MG63 (cell line): ENCODE data around the gene COL9A3. TPM values are rescaled to one million over a fixed set of nuclear protein-coding genes. Genes with fewer than 3 reads are reported as not detected.

Experiments used
- DNase-seq: peaks from one replicate; pipeline ENCODE4 v3.0.0-alpha.2; 2020
- H3K27me3 ChIP-seq: fragments of 250-450 bp; sonication (Bioruptor Pico); 2 replicates; pipeline ENCODE4 v1.5.1; 2020; ENCODE audit warnings: mild to moderate bottlenecking, moderate library complexity
- H3K36me3 ChIP-seq: fragments of 250-450 bp; sonication (Bioruptor Pico); 2 replicates; pipeline ENCODE4 v1.5.1; 2020; ENCODE audit warnings: mild to moderate bottlenecking, moderate library complexity
- H3K4me3 ChIP-seq: fragments of 250-450 bp; sonication (Bioruptor Pico); 2 replicates; pipeline ENCODE4 v1.5.1; 2020; ENCODE audit warnings: mild to moderate bottlenecking, moderate library complexity
- H3K9me3 ChIP-seq: fragments of 250-450 bp; sonication (Bioruptor Pico); 2 replicates; pipeline ENCODE4 v1.5.1; 2020; ENCODE audit warnings: mild to moderate bottlenecking, moderate library complexity
- total RNA-seq: library from RNA; depleted of rRNA; stranded (reverse); fragments of >200 nt; shearing (Covaris generic); gene quantifications from 2 replicates; pipeline ENCODE4 v1.2.3, GENCODE V29; 2014; ENCODE audit warnings: low replicate concordance

The COL9A3 gene
- total RNA-seq, 1 experiment from 2014 or later, result 2.8 TPM

DNA sequence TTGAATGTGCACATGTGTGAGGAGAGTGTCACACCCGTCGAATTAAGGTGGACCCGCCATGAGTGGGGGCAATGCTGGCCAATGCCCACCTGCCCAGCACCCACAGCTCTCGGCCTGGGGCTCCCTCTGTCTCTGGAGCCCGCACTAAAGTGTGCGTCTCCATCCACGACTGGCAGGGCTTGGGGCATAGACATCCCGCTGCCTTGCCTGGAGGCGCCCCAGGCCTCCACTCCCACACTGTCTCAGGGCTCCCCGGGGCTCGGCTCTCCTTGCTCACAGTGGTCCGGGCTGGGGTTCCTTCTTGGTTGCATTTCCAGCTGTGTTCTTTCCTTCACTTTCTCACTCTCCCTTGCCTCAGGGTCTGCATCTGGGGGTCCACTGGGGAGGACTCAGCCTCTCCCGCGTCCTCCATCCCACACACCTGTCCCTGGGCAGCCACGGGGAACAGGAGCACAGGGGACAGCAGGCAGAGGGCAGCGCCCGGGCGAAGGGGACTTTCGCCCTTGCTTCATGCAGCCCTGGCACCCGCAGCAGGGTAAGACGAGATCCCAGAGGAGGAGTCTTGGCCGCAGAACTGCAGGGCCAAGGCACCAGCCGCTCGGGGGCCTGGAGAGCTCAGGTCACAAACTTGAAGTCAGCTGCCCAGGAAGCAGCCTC is 40.7 kb upstream of the COL9A3 start:
- no peaks in the 10 kb centered on the region for H3K36me3 ChIP-seq
- no peak for DNase-seq
- H3K9me3 ChIP-seq, result no peaks in the 10 kb centered on the region
- no peaks in the 10 kb centered on the region for H3K27me3 ChIP-seq
- no peak overlapping the region for H3K4me3 ChIP-seq

DNA sequence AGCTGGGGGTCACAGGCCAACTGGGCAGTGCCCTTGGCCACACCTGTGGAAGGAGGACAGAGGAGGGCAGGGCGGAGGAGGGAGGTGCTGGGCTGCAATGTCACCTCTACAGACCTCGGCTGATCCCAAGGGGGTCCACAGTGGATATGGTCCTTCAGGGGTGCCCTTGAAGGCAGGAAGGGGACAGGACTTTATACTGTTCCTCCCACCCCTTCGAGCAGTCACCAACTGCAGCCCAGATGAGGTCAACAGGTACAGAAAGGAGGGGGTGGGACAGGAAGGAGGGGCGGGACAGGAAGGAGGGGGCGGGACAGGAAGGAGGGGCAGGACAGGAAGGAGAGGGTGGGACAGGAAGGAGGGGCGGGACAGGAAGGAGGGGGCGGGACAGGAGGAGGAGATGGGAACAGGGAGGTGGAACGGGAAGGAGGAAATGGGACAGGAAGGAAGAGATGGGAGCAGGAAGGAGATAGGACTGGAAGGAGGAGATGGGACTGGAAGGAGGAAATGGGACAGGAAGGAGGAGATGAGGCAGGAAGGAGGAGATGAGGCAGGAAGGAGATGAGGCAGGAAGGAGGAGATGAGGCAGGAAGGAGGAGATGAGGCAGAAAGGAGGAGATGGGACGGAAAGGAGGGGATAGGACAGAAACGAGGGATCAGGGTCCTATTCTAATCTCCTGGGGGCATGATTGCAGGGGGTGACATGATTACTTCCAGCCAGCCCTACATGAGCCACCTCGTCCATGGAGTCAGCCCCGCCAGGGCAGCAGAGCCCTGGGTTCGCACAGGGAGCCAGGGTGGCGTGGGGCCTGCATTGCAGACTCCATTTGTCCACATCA is 39.9 kb upstream of the COL9A3 start:
- peak; percentile 76 for DNase-seq
- no peak overlapping the region for H3K4me3 ChIP-seq
- no peaks in the 10 kb centered on the region for H3K27me3 ChIP-seq
- no peaks in the 10 kb centered on the region for H3K9me3 ChIP-seq
- no peaks in the 10 kb centered on the region for H3K36me3 ChIP-seq

DNA sequence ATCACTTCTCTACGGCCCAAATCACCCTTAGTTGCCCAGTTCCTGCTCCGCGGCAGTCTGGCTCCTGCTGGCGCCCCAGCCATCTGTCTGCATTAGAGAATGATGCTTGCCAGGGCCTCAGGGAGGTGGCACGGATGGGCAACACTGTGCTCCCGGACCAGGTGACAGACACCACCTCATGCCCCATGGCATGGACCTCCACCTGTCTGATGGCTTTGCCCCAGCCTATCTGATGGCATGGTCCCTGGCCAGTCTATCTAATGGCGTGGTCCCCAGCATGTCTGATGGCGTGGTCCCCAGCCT is 39.4 kb upstream of the COL9A3 start:
- no peak for DNase-seq
- H3K36me3 ChIP-seq, result no peaks in the 10 kb centered on the region
- no peaks in the 10 kb centered on the region for H3K27me3 ChIP-seq
- H3K4me3 ChIP-seq, result no peak overlapping the region
- no peaks in the 10 kb centered on the region for H3K9me3 ChIP-seq

DNA sequence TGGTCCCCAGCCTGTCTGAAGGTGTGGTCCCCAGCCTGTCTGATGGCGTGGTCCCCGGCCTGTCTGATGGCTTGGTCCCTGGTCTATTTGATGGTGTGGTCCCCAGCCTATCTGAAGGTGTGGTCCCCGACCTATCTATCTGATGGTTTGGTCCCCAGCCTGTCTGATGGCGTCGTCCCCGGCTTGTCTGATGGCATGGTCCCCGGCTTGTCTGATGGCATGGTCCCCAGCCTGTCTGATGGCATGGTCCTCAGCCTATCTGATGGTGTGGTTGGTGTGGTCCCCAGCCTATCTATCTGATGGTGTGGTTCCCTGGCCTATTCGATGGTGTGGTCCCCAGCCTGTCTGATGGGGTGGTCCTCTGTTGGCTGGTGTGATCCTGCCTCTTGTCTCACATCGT is 38.8 kb upstream of the COL9A3 start:
- H3K4me3 ChIP-seq, result no peak overlapping the region
- H3K9me3 ChIP-seq, result no peaks in the 10 kb centered on the region
- no peaks in the 10 kb centered on the region for H3K36me3 ChIP-seq
- DNase-seq, result no peak
- no peaks in the 10 kb centered on the region for H3K27me3 ChIP-seq

DNA sequence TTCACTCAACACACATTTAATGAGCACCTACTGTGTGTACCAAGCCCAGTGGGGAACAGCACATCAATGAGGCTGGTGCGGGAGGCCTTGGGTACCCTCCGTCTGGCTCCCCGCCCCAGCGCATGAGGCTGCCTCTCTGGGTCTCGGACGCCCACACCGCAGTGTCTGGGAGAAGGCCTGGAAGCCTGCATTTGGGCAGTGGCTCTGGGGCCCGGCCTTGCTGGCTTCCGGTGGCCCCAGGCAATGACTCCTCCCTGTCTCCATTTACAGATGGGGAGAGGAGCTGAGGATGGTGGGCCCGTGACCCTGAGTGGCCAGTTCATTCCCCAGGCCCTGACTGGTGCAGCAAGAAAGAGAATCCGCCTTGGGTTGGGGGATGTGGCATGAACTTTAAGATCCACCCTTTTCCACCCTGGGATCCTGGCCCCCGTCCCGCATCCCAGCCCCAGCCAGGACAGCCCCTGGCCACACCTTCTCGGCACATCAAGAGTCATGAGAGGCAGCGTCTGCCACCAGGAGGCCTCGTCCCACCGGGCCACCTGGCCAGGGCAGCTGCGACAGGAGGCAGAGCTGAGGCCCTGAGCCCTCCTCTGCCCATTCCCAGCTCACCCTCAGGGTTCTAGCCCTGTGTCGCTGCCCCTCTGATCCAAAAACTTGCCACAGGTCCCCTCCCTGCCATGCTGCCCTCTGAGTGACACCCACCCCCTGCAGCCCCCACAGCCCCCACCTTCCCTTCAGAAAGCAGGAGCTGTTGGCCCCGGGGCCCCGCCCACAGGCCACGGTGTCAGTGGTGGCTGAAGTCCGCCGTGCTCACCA is 38.0 kb upstream of the COL9A3 start:
- Histone ChIP-seq H3K9me3 (no peaks in the 10 kb centered on the region), H3K4me3 (no peak overlapping the region), H3K36me3 (no peaks in the 10 kb centered on the region), H3K27me3 (no peaks in the 10 kb centered on the region)
- no peak for DNase-seq

DNA sequence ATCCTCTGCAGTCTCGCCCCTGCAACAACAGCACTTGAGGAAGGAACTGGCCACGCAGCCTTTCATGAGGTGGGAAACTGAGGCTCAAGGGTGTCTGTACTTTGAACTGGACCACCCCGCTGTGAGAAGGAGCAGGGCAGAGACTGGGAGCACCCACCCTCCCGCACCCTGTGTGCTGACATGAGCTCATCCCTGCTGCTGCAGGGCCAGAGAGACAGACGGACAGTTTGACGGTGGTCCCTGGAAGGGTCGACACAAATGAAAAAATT is 37.5 kb upstream of the COL9A3 start:
- Histone ChIP-seq H3K27me3 (no peaks in the 10 kb centered on the region), H3K9me3 (no peaks in the 10 kb centered on the region), H3K36me3 (no peaks in the 10 kb centered on the region), H3K4me3 (no peak overlapping the region)
- DNase-seq, result no peak

DNA sequence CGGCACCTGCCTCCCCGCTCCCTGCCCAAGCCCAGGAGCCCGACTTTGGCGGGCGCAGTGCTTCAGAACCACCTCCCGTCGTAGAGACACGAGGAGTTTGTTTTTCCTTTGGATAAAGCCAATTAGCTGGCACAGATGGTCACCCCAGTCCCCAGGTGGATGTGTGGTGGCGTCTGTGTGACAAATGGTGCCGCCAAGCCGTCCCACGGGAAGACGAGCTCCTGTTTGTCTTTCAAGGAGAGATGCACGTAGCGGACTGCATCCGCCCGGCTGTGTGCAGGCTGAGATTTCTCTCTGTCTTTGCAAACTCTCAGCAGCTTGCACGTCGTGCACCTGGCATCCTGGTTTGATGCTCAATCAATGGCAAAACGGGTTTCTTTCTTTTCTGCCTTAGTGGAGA is 36.6 kb upstream of the COL9A3 start:
- Histone ChIP-seq H3K9me3 (no peaks in the 10 kb centered on the region), H3K4me3 (no peak overlapping the region), H3K27me3 (no peaks in the 10 kb centered on the region), H3K36me3 (no peaks in the 10 kb centered on the region)
- DNase-seq, result no peak

DNA sequence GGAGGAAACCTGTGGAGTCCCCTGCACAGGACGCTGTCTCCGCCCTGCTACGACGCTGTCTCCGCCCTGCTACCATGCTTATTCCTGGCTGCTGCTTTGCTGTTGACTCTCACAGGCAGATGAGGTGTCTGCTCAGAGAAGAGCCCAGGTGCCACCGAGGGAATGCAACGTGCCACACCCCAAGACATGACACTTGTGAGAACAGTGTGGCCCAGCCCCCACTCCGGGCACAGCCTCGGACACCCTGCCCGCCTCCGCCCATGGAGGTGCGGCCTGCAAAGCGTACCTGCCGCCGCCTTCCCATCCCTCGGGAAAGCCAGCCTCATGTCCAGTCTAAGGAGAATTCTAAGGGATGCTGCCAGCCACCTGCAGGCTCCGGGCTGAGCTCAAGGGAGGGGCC is 36.2 kb upstream of the COL9A3 start:
- Histone ChIP-seq H3K27me3 (no peaks in the 10 kb centered on the region), H3K9me3 (no peaks in the 10 kb centered on the region), H3K4me3 (no peak overlapping the region), H3K36me3 (no peaks in the 10 kb centered on the region)
- no peak for DNase-seq

DNA sequence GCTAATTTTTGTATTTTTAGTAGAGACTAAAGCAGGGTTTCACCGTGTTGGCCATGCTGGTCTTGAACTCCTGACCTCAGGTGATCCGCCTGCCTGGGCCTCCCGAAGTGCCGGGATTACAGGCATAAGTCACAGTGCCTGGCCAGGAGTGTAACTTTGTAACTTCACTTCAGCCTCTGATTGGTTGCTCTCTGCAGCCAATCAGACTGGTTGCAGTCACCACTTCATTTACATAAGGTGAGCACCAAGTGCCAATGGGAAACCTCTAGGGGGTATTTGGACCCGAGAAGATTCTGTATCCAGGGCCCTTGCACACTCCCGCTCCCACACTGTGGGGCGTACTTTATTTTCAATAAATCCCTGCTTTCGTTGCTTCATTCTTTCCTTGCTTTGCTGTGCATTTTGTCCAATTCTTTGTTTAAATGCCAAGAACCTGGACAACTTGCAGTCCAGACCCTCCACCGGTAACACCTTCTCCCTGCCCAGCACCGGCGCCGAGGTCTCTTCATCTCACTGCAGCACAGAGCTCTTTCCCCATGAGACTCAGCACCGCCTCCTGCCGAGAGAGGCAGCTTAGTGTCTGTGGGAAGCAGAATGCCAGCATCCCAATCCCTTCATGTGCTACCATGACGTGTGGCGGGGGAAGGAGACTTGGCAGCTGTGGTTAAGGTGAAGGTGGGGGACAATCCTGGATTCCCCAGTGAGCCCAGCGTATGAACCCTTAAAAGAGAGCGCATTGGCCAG is 34.5 kb upstream of the COL9A3 start:
- H3K4me3 ChIP-seq, result no peak overlapping the region
- H3K36me3 ChIP-seq, result no peaks in the 10 kb centered on the region
- H3K27me3 ChIP-seq, result no peaks in the 10 kb centered on the region
- no peaks in the 10 kb centered on the region for H3K9me3 ChIP-seq
- no peak for DNase-seq

DNA sequence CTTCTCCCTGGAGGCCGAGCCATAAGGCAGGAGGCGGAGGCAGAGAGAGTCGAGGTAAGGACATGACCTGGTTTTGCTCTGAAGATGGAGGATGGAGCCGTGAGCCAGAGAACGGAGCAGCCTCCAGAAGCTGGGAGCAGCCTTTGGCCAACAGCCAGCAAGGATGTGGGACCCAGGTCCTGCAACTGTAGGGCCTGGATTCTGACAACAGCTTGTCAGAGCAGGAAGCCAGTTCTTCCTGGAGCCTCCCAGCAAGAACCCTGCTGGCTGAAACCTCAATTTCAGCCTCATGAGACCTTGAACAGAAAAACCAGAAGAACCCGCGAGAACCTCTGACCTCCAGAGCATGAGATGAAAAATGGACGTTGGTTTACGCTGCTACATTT is 34.0 kb upstream of the COL9A3 start:
- Histone ChIP-seq H3K4me3 (no peak overlapping the region), H3K36me3 (no peaks in the 10 kb centered on the region), H3K9me3 (no peaks in the 10 kb centered on the region), H3K27me3 (no peaks in the 10 kb centered on the region)
- no peak for DNase-seq

DNA sequence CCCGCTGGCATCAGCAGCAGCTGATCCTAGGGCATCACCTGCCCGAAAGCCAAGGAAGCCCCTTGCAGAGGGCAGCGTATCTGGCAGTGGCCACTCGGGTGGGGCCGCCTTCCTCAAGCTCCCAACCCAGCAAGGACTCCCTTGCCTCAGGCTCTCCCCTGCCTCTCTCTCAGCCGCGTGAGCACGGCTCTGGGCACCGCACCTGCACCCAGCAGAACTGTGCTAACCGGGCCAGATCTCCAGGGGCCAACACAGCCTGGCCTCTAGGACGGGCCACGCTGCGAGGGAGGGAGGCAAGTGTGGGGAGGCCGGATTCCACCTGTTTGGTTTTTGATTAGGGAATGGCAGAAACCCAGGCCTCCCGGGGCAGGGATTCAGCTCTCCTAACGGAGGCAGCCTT is 32.4 kb upstream of the COL9A3 start:
- Histone ChIP-seq H3K27me3 (no peaks in the 10 kb centered on the region), H3K36me3 (no peaks in the 10 kb centered on the region), H3K9me3 (no peaks in the 10 kb centered on the region), H3K4me3 (no peak overlapping the region)
- no peak for DNase-seq

DNA sequence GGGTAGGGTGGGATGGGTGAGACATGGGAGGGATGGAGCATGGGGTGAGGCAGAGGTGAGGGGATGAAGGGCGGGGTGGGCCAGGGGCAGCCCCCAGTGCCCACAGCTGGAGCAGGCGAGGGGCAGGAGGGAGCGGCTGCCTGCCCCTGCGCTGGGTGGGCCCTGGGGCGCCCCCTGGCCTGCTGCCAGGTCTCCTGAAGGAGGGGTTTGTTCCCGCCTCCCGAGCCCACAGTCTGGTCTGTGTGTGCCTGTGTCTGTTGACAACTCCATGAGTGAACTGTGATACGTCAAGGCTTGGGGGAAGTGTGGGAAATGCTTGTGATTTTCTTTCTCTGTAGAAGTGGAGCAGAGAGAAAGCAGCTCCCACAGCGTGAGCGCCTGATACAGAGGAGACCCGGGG is 31.5 kb upstream of the COL9A3 start:
- no peaks in the 10 kb centered on the region for H3K27me3 ChIP-seq
- no peak overlapping the region for H3K4me3 ChIP-seq
- no peaks in the 10 kb centered on the region for H3K36me3 ChIP-seq
- no peak for DNase-seq
- H3K9me3 ChIP-seq, result no peaks in the 10 kb centered on the region

DNA sequence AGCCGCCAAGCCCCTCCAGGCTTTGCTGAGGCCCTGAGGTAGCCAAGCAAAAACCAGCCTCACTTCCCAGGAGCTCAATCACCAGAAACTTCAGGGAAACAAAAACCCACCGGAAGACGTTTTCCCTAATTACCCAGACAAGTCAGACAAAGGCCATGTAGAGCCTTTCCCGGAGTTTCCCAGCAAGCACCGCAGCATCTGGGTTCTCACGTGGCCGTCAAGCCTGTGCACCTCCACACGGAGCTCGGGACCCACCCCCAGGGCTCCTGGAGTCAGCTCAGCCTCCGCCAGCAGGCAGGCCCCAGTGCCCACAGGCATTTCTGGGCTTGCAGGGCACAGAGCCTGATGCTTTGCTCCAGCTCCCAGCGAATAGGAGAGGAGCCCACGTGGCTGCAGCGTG is 30.7 kb upstream of the COL9A3 start:
- Histone ChIP-seq H3K9me3 (no peaks in the 10 kb centered on the region), H3K36me3 (no peaks in the 10 kb centered on the region), H3K4me3 (no peak overlapping the region), H3K27me3 (no peaks in the 10 kb centered on the region)
- no peak for DNase-seq

DNA sequence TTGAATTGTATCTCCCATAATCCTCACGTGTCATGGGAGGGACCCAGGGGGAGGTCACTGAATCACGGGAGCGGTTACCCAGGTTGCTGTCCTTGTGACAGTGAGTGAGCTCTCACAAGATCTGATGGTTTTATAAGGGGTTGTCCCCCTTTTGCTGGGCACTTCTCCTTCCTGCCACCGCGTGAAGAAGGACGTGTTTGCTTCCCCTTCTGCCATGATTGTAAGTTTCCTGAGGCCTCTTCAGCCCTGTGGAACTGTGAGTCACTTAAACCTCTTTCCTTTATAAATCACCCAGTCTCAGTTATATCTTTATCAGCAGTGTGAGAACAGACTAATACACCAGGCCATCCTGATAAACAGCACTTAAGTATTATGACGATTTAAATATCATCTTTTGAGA is 29.5 kb upstream of the COL9A3 start:
- H3K4me3 ChIP-seq, result no peak overlapping the region
- no peaks in the 10 kb centered on the region for H3K36me3 ChIP-seq
- DNase-seq, result no peak
- H3K9me3 ChIP-seq, result no peaks in the 10 kb centered on the region
- no peaks in the 10 kb centered on the region for H3K27me3 ChIP-seq

DNA sequence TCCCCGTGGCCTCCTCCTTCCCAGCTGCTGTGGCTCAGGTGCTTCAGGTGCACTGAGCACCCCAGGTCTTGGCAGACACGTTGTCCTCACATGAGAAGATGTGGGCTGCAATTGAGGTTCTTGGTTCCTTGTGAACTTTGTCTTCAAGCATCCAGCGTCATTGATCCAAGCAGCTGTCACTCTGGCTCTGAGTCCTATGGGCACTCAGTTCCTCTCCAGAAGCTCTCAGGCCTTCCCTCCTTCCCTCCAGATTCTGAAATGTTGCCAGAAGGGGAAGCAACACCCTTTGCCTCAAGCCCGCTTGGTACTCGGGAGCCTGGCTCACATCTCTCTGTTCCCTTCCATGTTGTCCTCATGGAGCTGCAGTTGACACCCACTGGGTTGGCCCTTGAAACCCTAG is 29.0 kb upstream of the COL9A3 start:
- DNase-seq, result no peak
- Histone ChIP-seq H3K9me3 (no peaks in the 10 kb centered on the region), H3K4me3 (no peak overlapping the region)

DNA sequence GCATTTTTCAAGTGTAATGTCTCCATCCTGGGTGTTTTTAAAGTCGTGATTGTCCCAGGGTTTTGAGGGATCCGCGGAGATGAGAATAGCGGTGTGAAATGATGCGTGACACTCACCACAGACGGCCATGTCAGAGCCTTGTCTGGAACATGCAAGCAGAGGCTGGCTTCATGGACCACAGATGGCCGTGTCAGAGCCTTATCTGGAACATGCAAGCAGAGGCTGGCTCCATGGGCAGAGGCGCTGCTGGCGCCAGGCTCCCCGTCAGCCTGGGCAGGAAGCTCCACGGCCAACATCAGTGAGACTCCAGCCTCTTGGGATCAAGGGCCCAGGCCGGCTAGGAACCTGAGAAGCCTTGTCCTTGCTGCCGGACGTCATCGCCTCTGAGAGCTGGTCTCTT is 28.2 kb upstream of the COL9A3 start:
- Histone ChIP-seq H3K4me3 (no peak overlapping the region), H3K9me3 (no peaks in the 10 kb centered on the region), H3K36me3 (no peaks in the 10 kb centered on the region), H3K27me3 (no peaks in the 10 kb centered on the region)
- no peak for DNase-seq

More for the DNA sequence above, 29.0 kb upstream of the COL9A3 start:
- Histone ChIP-seq H3K27me3 (no peaks in the 10 kb centered on the region), H3K36me3 (no peaks in the 10 kb centered on the region)

DNA sequence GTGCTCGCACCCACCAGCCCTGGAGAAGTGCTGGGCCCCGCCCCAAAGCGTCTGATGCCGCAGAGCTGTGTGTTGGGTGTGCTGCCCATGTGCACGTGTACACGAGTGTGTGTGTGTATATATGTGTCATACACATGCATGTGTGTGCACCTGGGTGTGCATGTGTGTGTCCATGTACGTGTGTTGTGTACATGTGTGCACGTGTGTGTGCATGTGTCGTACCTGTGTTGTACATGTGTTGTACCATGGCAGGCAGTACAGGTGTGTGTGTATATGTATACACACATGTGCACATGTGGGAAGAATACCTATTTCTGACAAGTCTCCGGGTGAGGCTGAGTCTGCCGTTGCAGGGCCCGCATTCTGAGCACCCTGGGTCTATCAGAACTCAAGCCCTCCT is 26.8 kb upstream of the COL9A3 start:
- DNase-seq, result no peak
- H3K9me3 ChIP-seq, result no peaks in the 10 kb centered on the region
- no peaks in the 10 kb centered on the region for H3K36me3 ChIP-seq
- H3K27me3 ChIP-seq, result no peaks in the 10 kb centered on the region
- no peak overlapping the region for H3K4me3 ChIP-seq
